ENCODE measurements around the gene ZNF219.

DNA sequence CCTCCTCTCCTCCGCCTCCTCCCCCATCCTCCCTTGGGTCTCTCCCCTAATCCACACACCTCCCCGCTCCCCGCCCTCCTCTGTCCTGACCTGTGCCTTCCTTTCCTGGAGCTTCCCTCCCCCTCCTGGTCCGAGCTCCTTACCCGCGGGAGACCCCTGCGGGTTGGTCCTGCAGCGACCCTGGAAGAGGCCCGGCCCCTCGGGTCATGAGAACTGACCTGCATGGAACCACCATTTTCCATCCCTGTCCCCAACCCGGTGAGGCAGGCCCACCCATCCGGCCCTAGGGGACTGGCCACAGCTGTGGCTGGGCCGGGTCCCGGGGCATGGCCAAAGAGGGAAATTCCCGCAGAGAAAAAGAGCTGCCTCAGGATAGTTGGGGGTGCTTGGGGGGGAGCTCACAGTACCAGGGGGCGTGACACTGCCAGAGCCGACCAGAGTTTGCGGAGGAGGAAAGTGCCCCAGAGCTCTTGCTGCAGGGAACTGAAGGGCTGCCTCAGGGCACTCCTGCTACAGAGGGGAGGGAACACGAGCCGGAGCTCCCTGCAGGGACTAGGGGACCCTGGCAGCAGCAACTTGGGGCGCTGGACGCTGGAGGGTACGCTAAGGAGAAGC is 27.7 kb downstream of the ZNF219 start:
- no peak for TF ChIP-seq CTCF (IDR thresholded peaks at IDR 0.05)
- TF ChIP-seq EZH2 (IDR thresholded peaks at IDR 0.05; ENCODE audit: borderline replicate concordance, insufficient read depth, low read depth, low read length, poor library complexity, severe bottlenecking), result peak; percentile 74
